Suprapubic skin (tissue), 4 donors: Measurements from ENCODE around the gene DNAJB12. TPM values are rescaled to one million over a fixed set of nuclear protein-coding genes. Genes with fewer than 3 reads are reported as not detected.
"Not testable (repeated sequence)": the region's sequence is repeated elsewhere in the genome, so short reads cannot be mapped to it uniquely, and the experiment has no call there.

Experiments used
- DNase-seq, 2 donors: peaks; one replicate each; pipeline ENCODE4 v3.0.0-alpha.2; 2019; ENCODE audit warnings: low spot score in 2 of 2
- H3K27ac ChIP-seq: fragments of 200-600 bp; sonication (generic); one replicate; pipeline ENCODE4 v1.5.1; 2019
- H3K27me3 ChIP-seq: fragments of 200-600 bp; sonication (generic); one replicate; pipeline ENCODE4 v1.5.1; 2019
- H3K36me3 ChIP-seq: fragments of 200-600 bp; sonication (generic); one replicate; pipeline ENCODE4 v1.5.1; 2019
- H3K4me1 ChIP-seq: fragments of 200-600 bp; sonication (generic); one replicate; pipeline ENCODE4 v1.5.1; 2019
- H3K4me3 ChIP-seq: fragments of 200-600 bp; sonication (generic); one replicate; pipeline ENCODE4 v1.5.1; 2019; ENCODE audit warnings: mild to moderate bottlenecking
- H3K9me3 ChIP-seq: fragments of 200-600 bp; sonication (generic); one replicate; pipeline ENCODE4 v1.5.1; 2019
- CTCF ChIP-seq, 2 donors: fragments of 200-600 bp in 1 of 2; fragments of 450-650 bp in 1 of 2; sonication (generic) in 1 of 2; IDR thresholded peaks; one replicate each; pipeline ENCODE4 v1.5.1; 2016 to 2019; ENCODE audit warnings: antibody characterized with exemption in 2 of 2, mild to moderate bottlenecking in 1 of 2, moderate library complexity in 1 of 2
- EP300 ChIP-seq: sonication (generic); formaldehyde crosslinking; IDR thresholded peaks from one replicate; pipeline ENCODE4 v1.6.1; 2017; ENCODE audit warnings: antibody characterized with exemption
- POLR2A ChIP-seq, 2 donors: fragments of 450-650 bp; IDR thresholded peaks; one replicate each; pipeline ENCODE4 v1.6.1; 2017; ENCODE audit warnings: antibody characterized with exemption in 2 of 2, mild to moderate bottlenecking in 2 of 2, moderate library complexity in 2 of 2
- POLR2AphosphoS5 ChIP-seq, 3 donors: sonication (generic); formaldehyde crosslinking; IDR thresholded peaks; one replicate each; pipeline ENCODE4 v1.6.1; 2017; ENCODE audit warnings: antibody characterized with exemption in 3 of 3
- WGBS: methylation state at CpG from one replicate; pipeline ENCODE4 v1.1.5; 2018; 5-methylcytosine and 5-hydroxymethylcytosine counted together
- total RNA-seq, 4 donors: library from RNA; depleted of rRNA; stranded (reverse); fragments of >200 nt; gene quantifications; one replicate each; pipeline ENCODE4 v1.1.0, GENCODE V29; 2016

Gene DNAJB12
- total RNA-seq, 4 donors from 2014 or later: 44.0 to 61.8 (median 46.7) TPM

GRCh38 chr10:72388062-72388461 is 33.3 kb upstream of the DNAJB12 start:
- DNase-seq: no peak
- Histone ChIP-seq H3K36me3 (no peaks in the 10 kb centered on the region), H3K27ac (no peak overlapping the region), H3K4me3 (no peak overlapping the region), H3K27me3 (no peaks in the 10 kb centered on the region), H3K4me1 (peaks cover 5% of the 10 kb centered on the region), H3K9me3 (no peaks in the 10 kb centered on the region)
- 95% methylated on average over 5 of the region's 5 CpGs for WGBS
- TF ChIP-seq POLR2AphosphoS5 (IDR thresholded peaks at IDR 0.05): no peak
- no peak for TF ChIP-seq POLR2A (IDR thresholded peaks at IDR 0.05)
- no peak for TF ChIP-seq CTCF (IDR thresholded peaks at IDR 0.05)
- TF ChIP-seq EP300: no peak

GRCh38 chr10:72386916-72387586 is 32.3 kb upstream of the DNAJB12 start:
- H3K36me3 ChIP-seq: no peaks in the 10 kb centered on the region
- no peaks in the 10 kb centered on the region for H3K27me3 ChIP-seq
- 80% methylated on average over 3 of the region's 3 CpGs for WGBS
- TF ChIP-seq POLR2A (IDR thresholded peaks at IDR 0.05) (no peak), EP300 (no peak), CTCF (IDR thresholded peaks at IDR 0.05) (no peak), POLR2AphosphoS5 (IDR thresholded peaks at IDR 0.05) (no peak)
- H3K4me3 ChIP-seq: no peak overlapping the region
- no peaks in the 10 kb centered on the region for H3K9me3 ChIP-seq
- H3K27ac ChIP-seq: no peak overlapping the region
- H3K4me1 ChIP-seq: peaks cover 5% of the 10 kb centered on the region
- no peak for DNase-seq

GRCh38 chr10:72385724-72386123 is 31.0 kb upstream of the DNAJB12 start:
- no peaks in the 10 kb centered on the region for H3K36me3 ChIP-seq
- H3K27me3 ChIP-seq: no peaks in the 10 kb centered on the region
- no peak for TF ChIP-seq CTCF (IDR thresholded peaks at IDR 0.05)
- no peak for TF ChIP-seq POLR2A (IDR thresholded peaks at IDR 0.05)
- TF ChIP-seq POLR2AphosphoS5 (IDR thresholded peaks at IDR 0.05): no peak
- TF ChIP-seq EP300: no peak
- 93% methylated on average over 4 of the region's 4 CpGs for WGBS
- DNase-seq: no peak
- no peaks in the 10 kb centered on the region for H3K9me3 ChIP-seq
- H3K4me3 ChIP-seq: no peak overlapping the region
- H3K27ac ChIP-seq: no peak overlapping the region
- peaks cover 5% of the 10 kb centered on the region for H3K4me1 ChIP-seq

- not testable (repeated sequence) for H3K9me3 ChIP-seq, H3K27me3 ChIP-seq, DNase-seq, H3K4me1 ChIP-seq, H3K36me3 ChIP-seq, H3K4me3 ChIP-seq
- 49% methylated on average over 7 of the region's 7 CpGs for WGBS
- peak overlapping the region; percentile 1 for H3K27ac ChIP-seq
Measured at GRCh38 chr10:72384982-72385381, 30.3 kb upstream of the DNAJB12 start.

GRCh38 chr10:72379776-72380175 is 25.1 kb upstream of the DNAJB12 start:
- Histone ChIP-seq H3K27ac (no peak overlapping the region), H3K36me3 (peaks cover 9% of the 10 kb centered on the region), H3K9me3 (no peaks in the 10 kb centered on the region), H3K27me3 (no peaks in the 10 kb centered on the region), H3K4me1 (peaks cover 5% of the 10 kb centered on the region), H3K4me3 (no peak overlapping the region)
- no peak for DNase-seq
- 51% methylated on average over 2 of the region's 2 CpGs for WGBS
- TF ChIP-seq POLR2AphosphoS5 (IDR thresholded peaks at IDR 0.05) (no peak), EP300 (no peak), POLR2A (IDR thresholded peaks at IDR 0.05) (no peak), CTCF (IDR thresholded peaks at IDR 0.05) (no peak)

- Histone ChIP-seq H3K9me3 (no peaks in the 10 kb centered on the region), H3K4me1 (no peaks in the 10 kb centered on the region), H3K27me3 (no peaks in the 10 kb centered on the region), H3K4me3 (no peak overlapping the region), H3K36me3 (peaks cover 11% of the 10 kb centered on the region), H3K27ac (no peak overlapping the region)
- 87% methylated on average over 2 of the region's 2 CpGs for WGBS
- no peak for DNase-seq
- TF ChIP-seq EP300: no peak
- TF ChIP-seq CTCF (IDR thresholded peaks at IDR 0.05): no peak
- TF ChIP-seq POLR2AphosphoS5 (IDR thresholded peaks at IDR 0.05): no peak
- no peak for TF ChIP-seq POLR2A (IDR thresholded peaks at IDR 0.05)
Measured at GRCh38 chr10:72379062-72379461, 24.3 kb upstream of the DNAJB12 start.
